A549 (cell line): ENCODE results near the gene USP34.

Experiments
- CHD4 ChIP-seq: fragments of 200-600 bp; sonication (generic); IDR thresholded peaks from 2 replicates; pipeline ENCODE4 v1.6.1; 2016; ENCODE audit warnings: antibody characterized with exemption, mild to moderate bottlenecking, borderline replicate concordance
- CTCF ChIP-seq: fragments of >200 bp; sonication (Bioruptor Twin); formaldehyde crosslinking; IDR thresholded peaks from 3 replicates; pipeline ENCODE4 v1.5.1; 2016
- POLR2A ChIP-seq: IDR thresholded peaks from 2 replicates; pipeline ENCODE4 v1.6.1; 2012; ENCODE audit warnings: mild to moderate bottlenecking, low read length

DNA sequence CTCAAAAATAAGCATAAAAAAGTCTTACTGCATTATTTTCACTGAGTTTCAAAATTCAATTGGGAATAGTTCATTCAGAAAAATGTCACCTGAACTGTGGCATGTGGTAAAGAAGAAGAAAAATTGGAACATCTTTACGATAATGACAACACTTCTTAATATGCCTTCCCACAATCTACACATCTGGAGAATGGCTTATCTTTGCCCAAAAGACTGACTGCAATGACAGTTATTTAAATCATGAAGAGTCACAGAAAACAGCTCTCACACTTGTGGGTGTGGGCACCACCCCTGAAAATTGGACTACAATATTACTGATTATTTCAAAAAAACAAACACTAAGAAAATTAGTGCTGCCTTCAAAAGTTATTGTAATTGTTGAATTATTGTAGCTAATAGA is 152.3 kb downstream of the USP34 start:
- no peak for TF ChIP-seq CTCF
- TF ChIP-seq CHD4 = no peak
- no peak for TF ChIP-seq POLR2A
